ENCODE results near the gene ASCL4.
"Not testable (repeated sequence)": the region's sequence is repeated elsewhere in the genome, so short reads cannot be mapped to it uniquely, and the experiment has no call there.

Gene ASCL4

GRCh38 chr12:107774349-107775029, at the start of gene ASCL4:
Gene ASCL4 (plus strand): TSS chr12:107774704. CDS start chr12:107775219, 515 bp downstream.
- no peak for ATAC-seq

GRCh38 chr12:107727327-107727726, 47.2 kb upstream of the ASCL4 start:
- not testable (repeated sequence) for ATAC-seq

GRCh38 chr12:107727742-107728141, 46.8 kb upstream of the ASCL4 start:
- not testable (repeated sequence) for ATAC-seq

- no peak for ATAC-seq
Measured at GRCh38 chr12:107730618-107731341, 43.7 kb upstream of the ASCL4 start.

GRCh38 chr12:107731366-107731765, 43.1 kb upstream of the ASCL4 start:
- no peak for ATAC-seq

GRCh38 chr12:107732365-107732764, 42.1 kb upstream of the ASCL4 start:
- ATAC-seq: no peak

GRCh38 chr12:107734139-107734538, 40.4 kb upstream of the ASCL4 start:
- no peak for ATAC-seq

- no peak for ATAC-seq
Measured at GRCh38 chr12:107735763-107736162, 38.7 kb upstream of the ASCL4 start.

GRCh38 chr12:107736914-107737313, 37.6 kb upstream of the ASCL4 start:
- ATAC-seq: peak in 1 of 2 donors; percentile 33

GRCh38 chr12:107748472-107748871, 26.0 kb upstream of the ASCL4 start:
- ATAC-seq: no peak

GRCh38 chr12:107749083-107749482, 25.4 kb upstream of the ASCL4 start:
- ATAC-seq: peak; percentile 35 to 71

GRCh38 chr12:107759410-107759809, 15.1 kb upstream of the ASCL4 start:
- ATAC-seq: peak; percentile 54 to 58

GRCh38 chr12:107760207-107760808, 14.2 kb upstream of the ASCL4 start:
- ATAC-seq: peak; percentile 10 to 21

- peak; percentile 87 to 94 for ATAC-seq
Measured at GRCh38 chr12:107760809-107761501, 13.5 kb upstream of the ASCL4 start, which contains the start of gene PRDM4. Gene PRDM4 (minus strand): TSS chr12:107761137. CDS start chr12:107760515, 622 bp downstream.

GRCh38 chr12:107761502-107761904, 13.0 kb upstream of the ASCL4 start:
- ATAC-seq: no peak

- no peak for ATAC-seq
Measured at GRCh38 chr12:107762874-107763273, 11.6 kb upstream of the ASCL4 start.

- ATAC-seq: no peak
Measured at GRCh38 chr12:107764626-107765025, 9.9 kb upstream of the ASCL4 start.

GRCh38 chr12:107765316-107765715, 9.2 kb upstream of the ASCL4 start:
- ATAC-seq: no peak

- no peak for ATAC-seq
Measured at GRCh38 chr12:107767466-107767865, 7.0 kb upstream of the ASCL4 start.

- no peak for ATAC-seq
Measured at GRCh38 chr12:107775093-107775721, 703 bp downstream of the ASCL4 start.

GRCh38 chr12:107776171-107776570, 1.7 kb downstream of the ASCL4 start:
- no peak for ATAC-seq

- no peak for ATAC-seq
Measured at GRCh38 chr12:107778383-107779025, 4.0 kb downstream of the ASCL4 start.

Measured in activated CD4-positive, CD25-positive, alpha-beta regulatory T cell treated with anti-CD3 and anti-CD28 coated beads, Interleukin-2, amount 50 U/mL, for 24 hours (primary cell).